ENCODE measurements around the gene RELL2. TPM values are rescaled to one million over a fixed set of nuclear protein-coding genes. Genes with fewer than 3 reads are reported as not detected.

Gene RELL2
- total and polyA plus RNA-seq, 4 donors = 7.3 to 37.3 (median 27.5) TPM

DNA sequence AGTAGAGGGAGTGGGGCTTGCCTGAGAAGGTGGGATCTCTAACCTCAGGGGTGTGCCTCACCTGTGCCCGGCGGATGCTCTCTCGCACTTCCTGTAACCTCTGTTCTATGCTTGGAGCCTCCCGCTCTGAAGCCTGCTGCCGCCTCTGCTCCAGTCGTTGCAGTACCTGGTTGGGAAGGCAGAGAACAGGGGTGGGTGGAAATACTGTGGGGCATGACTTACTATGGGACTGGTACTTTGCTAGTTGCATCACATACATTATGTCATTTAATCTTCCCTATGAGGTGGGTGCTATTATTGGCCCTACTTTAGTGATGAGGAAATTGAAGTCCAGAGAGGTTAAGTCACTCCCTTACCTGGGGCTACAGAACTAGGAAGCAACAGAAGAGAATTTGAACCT is 9.2 kb downstream of the RELL2 start:
- no peak for DNase-seq (ENCODE audit: low read depth in 4 of 6, low spot score in 6 of 6)
- no peaks in the 10 kb centered on the region for H3K9me3 ChIP-seq (ENCODE audit: control insufficient read depth, insufficient read depth, low read length)
- peaks cover 8% of the 10 kb centered on the region for H3K4me1 ChIP-seq (ENCODE audit: control insufficient read depth, insufficient read depth, low read length)
- H3K36me3 ChIP-seq (ENCODE audit: control insufficient read depth, insufficient read depth, low read length) = peaks cover 20% of the 10 kb centered on the region
- H3K4me3 ChIP-seq (ENCODE audit: low read depth, low read length) = no peak overlapping the region
- no peaks in the 10 kb centered on the region for H3K27me3 ChIP-seq (ENCODE audit: control insufficient read depth, insufficient read depth, low read length)
- WGBS (ENCODE audit: insufficient coverage) = 100% methylated on average over 4 of the region's 6 CpGs
- no peak overlapping the region for H3K27ac ChIP-seq (ENCODE audit: low read depth, low read length)

DNA sequence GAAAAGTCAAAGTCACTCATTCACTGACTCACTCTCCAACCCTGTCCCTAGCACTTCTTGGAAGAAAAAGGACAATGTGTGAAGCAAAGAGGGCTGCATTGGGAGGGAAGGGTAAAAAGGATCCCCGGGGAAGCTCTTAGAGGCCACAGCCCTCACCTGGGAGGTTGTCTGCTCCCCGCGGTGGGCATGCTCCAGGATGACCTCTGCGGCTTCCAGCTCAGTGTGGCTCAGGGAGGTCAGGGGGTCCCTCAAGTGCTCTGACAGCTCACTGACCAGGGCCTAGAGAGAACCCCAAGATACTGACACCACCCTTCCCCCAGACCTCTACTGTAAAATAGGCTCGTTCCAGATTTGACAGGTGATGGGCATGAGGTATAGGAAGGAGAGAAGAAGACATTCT is 10.4 kb downstream of the RELL2 start:
- no peaks in the 10 kb centered on the region for H3K27me3 ChIP-seq (ENCODE audit: control insufficient read depth, insufficient read depth, low read length)
- H3K9me3 ChIP-seq (ENCODE audit: control insufficient read depth, insufficient read depth, low read length) = no peaks in the 10 kb centered on the region
- H3K36me3 ChIP-seq (ENCODE audit: control insufficient read depth, insufficient read depth, low read length) = peaks cover 16% of the 10 kb centered on the region
- H3K4me3 ChIP-seq (ENCODE audit: low read depth, low read length) = no peak overlapping the region
- H3K4me1 ChIP-seq (ENCODE audit: control insufficient read depth, insufficient read depth, low read length) = peaks cover 16% of the 10 kb centered on the region
- H3K27ac ChIP-seq (ENCODE audit: low read depth, low read length) = no peak overlapping the region
- no peak for DNase-seq (ENCODE audit: low read depth in 4 of 6, low spot score in 6 of 6)
- WGBS (ENCODE audit: insufficient coverage) = 94% methylated on average over 4 of the region's 5 CpGs

DNA sequence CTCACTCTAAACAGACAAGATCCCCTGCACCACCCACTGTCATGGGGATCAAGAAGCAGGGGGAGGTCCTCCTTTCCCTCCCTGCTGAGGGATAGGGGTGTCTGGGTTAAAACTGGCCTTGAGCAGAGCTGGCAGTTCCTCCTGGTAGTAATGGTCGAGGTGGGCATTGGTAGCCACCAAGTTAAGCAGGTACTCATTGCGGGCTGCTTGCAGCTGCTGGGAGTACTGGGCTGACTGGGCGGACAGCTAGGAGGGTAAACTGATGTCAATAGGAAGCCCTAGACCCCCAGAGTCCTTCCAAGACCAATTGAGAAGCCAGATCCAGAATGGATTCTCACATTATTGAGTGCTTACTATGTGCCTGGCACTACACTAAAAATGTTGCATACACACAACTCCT is 11.1 kb downstream of the RELL2 start:
- Histone ChIP-seq H3K36me3 (ENCODE audit: control insufficient read depth, insufficient read depth, low read length) (peaks cover 16% of the 10 kb centered on the region), H3K4me3 (ENCODE audit: low read depth, low read length) (no peak overlapping the region), H3K27ac (ENCODE audit: low read depth, low read length) (no peak overlapping the region), H3K27me3 (ENCODE audit: control insufficient read depth, insufficient read depth, low read length) (no peaks in the 10 kb centered on the region), H3K9me3 (ENCODE audit: control insufficient read depth, insufficient read depth, low read length) (no peaks in the 10 kb centered on the region), H3K4me1 (ENCODE audit: control insufficient read depth, insufficient read depth, low read length) (peaks cover 16% of the 10 kb centered on the region)
- WGBS (ENCODE audit: insufficient coverage) = 88% methylated on average over 3 of the region's 3 CpGs
- DNase-seq (ENCODE audit: low read depth in 4 of 6, low spot score in 6 of 6) = no peak

DNA sequence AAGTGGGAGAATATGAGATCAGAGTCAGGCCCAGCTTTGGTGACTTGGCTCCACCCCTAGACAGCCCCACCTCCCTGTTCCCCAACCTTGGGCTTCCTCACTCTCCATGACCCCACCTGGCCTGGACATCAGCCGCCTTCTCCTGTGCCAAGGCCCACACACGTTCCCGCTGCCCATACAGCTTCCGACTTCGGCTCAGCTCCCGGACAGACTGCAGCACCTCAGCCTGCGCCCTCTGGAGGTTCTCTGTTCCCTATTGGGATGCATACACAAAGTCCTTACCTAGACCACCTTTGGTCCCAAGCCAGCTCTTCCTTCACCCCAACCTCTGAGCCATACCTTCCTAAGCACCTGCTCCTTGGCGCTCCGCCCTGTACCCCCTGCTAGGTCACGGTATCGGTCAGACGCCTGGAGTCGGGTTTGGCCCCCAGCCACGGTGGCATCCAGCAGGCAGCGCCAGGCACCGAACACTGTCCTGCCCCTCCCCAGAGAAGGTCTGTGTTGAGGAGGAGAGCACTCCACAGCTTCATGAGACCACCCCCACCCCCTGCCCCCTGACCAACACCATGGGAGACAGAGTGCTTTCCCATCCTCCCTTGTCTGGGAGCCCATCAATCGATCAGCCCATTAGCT is 12.4 kb downstream of the RELL2 start:
- Histone ChIP-seq H3K27me3 (ENCODE audit: control insufficient read depth, insufficient read depth, low read length) (no peaks in the 10 kb centered on the region), H3K36me3 (ENCODE audit: control insufficient read depth, insufficient read depth, low read length) (peaks cover 13% of the 10 kb centered on the region), H3K27ac (ENCODE audit: low read depth, low read length) (no peak overlapping the region), H3K4me1 (ENCODE audit: control insufficient read depth, insufficient read depth, low read length) (peaks cover 16% of the 10 kb centered on the region), H3K9me3 (ENCODE audit: control insufficient read depth, insufficient read depth, low read length) (no peaks in the 10 kb centered on the region), H3K4me3 (ENCODE audit: low read depth, low read length) (no peak overlapping the region)
- no peak for DNase-seq (ENCODE audit: low read depth in 4 of 6, low spot score in 6 of 6)
- WGBS (ENCODE audit: insufficient coverage) = 90% methylated on average over 10 of the region's 17 CpGs

DNA sequence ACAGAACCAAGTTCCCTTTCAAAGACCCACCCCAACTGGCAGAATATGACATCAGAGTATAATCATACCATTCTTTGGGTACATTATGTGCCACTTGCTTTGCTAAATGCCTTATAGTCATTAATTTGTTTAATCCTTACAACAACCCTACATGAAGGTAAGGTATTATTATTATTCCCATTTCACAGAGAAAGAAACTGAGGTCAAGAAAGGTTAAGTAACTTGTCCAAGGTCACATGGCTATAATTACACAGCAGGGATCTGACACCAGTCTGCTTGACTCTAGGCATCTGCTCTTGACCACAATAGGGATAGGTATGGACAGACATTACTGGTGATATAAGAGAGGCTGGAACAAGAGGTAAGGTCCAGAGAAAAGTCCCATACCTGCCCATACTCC is 13.2 kb downstream of the RELL2 start:
- peaks cover 6% of the 10 kb centered on the region for H3K36me3 ChIP-seq (ENCODE audit: control insufficient read depth, insufficient read depth, low read length)
- H3K27ac ChIP-seq (ENCODE audit: low read depth, low read length) = no peak overlapping the region
- no peak for DNase-seq (ENCODE audit: low read depth in 4 of 6, low spot score in 6 of 6)
- H3K27me3 ChIP-seq (ENCODE audit: control insufficient read depth, insufficient read depth, low read length) = no peaks in the 10 kb centered on the region
- no peak overlapping the region for H3K4me3 ChIP-seq (ENCODE audit: low read depth, low read length)
- no peaks in the 10 kb centered on the region for H3K9me3 ChIP-seq (ENCODE audit: control insufficient read depth, insufficient read depth, low read length)
- H3K4me1 ChIP-seq (ENCODE audit: control insufficient read depth, insufficient read depth, low read length) = peaks cover 16% of the 10 kb centered on the region

DNA sequence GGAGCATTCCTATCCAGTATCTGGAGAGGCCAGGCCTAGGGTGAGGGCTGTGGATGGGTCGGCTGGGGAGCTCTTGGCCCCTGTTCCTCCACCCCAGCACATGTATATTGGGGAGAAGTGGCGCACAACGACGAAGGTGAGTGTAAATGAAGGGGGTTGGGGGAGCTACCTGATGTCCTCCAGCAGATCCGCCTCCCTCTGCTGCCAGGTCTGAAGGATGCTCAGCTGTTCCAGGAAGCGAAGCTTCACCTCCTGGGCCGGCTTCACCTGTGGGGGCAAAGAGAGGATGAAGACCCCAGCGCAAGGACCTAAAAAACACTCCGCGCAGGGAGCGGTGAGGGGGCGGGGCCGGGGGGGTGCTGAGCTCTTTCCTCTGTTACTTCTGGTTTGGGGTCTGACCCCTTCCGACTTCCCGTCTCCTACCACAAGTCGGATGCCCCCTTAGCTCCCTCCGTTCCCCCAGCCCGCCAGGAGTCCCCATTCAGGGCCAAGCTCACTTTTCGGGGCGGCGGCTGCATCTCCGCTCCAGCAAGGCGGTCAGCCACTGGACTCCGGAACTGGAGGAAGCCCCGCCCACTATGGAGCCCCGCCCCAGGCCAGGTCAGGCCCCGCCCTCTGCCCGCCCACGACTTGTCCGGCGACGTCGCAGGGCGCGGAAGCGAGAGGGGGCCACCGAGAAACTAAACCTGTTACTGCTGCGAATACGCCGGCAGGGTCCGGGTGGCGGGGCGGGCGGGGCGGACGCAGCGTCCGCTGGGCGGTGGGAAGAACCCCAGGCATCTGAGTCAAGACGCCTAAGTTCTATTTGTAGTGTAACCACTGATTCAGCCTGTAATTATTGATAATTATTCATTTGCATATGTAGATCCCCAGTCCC is 14.3 kb downstream of the RELL2 start, which contains the start of gene FCHSD1:
Gene FCHSD1, minus strand, starts transcription at position 568 of the 877 bp plus-strand sequence. Its CDS starts 50 bp downstream, at position 518.
- H3K27ac ChIP-seq (ENCODE audit: low read depth, low read length) = no peak within 1 kb of the TSS
- WGBS (ENCODE audit: insufficient coverage) = 2% methylated on average over 48 of the region's 50 CpGs
- H3K36me3 ChIP-seq (ENCODE audit: control insufficient read depth, insufficient read depth, low read length) = peaks cover 11% of the 10 kb centered on the region
- peaks cover 16% of the 10 kb centered on the region for H3K4me1 ChIP-seq (ENCODE audit: control insufficient read depth, insufficient read depth, low read length)
- peak in 2 of 6 donors; percentile 82 for DNase-seq (ENCODE audit: low read depth in 4 of 6, low spot score in 6 of 6)
- peak within 1 kb of the TSS; percentile 55 for H3K4me3 ChIP-seq (ENCODE audit: low read depth, low read length)
- H3K9me3 ChIP-seq (ENCODE audit: control insufficient read depth, insufficient read depth, low read length) = no peaks in the 10 kb centered on the region
- no peaks in the 10 kb centered on the region for H3K27me3 ChIP-seq (ENCODE audit: control insufficient read depth, insufficient read depth, low read length)

DNA sequence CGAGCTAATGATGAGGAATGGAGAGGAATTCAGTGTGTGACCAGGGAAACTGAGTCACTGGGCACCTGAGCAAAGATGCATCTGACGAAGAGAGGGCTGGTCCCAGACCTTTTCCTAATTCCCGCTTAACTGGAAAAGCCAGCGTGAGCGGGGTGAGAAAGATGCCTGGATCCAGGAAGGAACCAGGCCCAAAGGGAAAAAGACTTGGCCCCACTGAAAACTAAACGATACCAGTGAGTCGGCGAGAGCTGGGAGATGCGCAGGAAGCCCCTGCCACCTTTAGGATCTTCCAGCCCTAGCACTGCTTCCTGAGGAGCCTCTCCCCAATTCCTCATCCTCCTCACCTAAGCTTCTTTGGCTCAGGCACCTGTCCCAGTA is 14.9 kb downstream of the RELL2 start:
- H3K36me3 ChIP-seq (ENCODE audit: control insufficient read depth, insufficient read depth, low read length) = peaks cover 15% of the 10 kb centered on the region
- H3K4me3 ChIP-seq (ENCODE audit: low read depth, low read length) = peak overlapping the region; percentile 55
- 52% methylated on average over 8 of the region's 9 CpGs for WGBS (ENCODE audit: insufficient coverage)
- H3K4me1 ChIP-seq (ENCODE audit: control insufficient read depth, insufficient read depth, low read length) = peaks cover 16% of the 10 kb centered on the region
- no peaks in the 10 kb centered on the region for H3K9me3 ChIP-seq (ENCODE audit: control insufficient read depth, insufficient read depth, low read length)
- DNase-seq (ENCODE audit: low read depth in 4 of 6, low spot score in 6 of 6) = no peak
- no peaks in the 10 kb centered on the region for H3K27me3 ChIP-seq (ENCODE audit: control insufficient read depth, insufficient read depth, low read length)
- H3K27ac ChIP-seq (ENCODE audit: low read depth, low read length) = no peak overlapping the region

DNA sequence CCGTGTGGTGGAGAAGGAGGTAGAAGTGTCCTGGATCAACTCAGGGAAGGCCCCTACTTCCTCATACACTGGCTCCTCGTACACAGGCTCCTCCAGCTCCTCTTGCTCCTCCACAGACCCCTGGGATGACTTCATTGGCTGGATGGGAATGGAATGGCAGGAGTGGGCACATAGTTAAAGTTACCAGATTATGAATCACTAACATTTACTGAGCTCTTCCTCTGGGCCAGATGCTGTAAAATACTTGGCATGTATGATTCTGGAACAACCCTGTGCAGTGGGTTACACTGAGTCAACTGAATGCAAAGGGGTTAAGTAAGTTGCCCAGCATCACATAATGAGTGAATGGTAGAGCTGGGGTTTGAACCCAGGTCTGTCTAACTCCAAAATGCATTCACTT is 17.5 kb downstream of the RELL2 start:
- no peak for DNase-seq (ENCODE audit: low read depth in 4 of 6, low spot score in 6 of 6)
- Histone ChIP-seq H3K27ac (ENCODE audit: low read depth, low read length) (no peak overlapping the region), H3K36me3 (ENCODE audit: control insufficient read depth, insufficient read depth, low read length) (peaks cover 12% of the 10 kb centered on the region), H3K4me1 (ENCODE audit: control insufficient read depth, insufficient read depth, low read length) (peaks cover 16% of the 10 kb centered on the region), H3K9me3 (ENCODE audit: control insufficient read depth, insufficient read depth, low read length) (no peaks in the 10 kb centered on the region), H3K27me3 (ENCODE audit: control insufficient read depth, insufficient read depth, low read length) (no peaks in the 10 kb centered on the region), H3K4me3 (ENCODE audit: low read depth, low read length) (no peak overlapping the region)
- WGBS (ENCODE audit: insufficient coverage) = no CpG with 5 or more reads among the region's 2 CpGs

DNA sequence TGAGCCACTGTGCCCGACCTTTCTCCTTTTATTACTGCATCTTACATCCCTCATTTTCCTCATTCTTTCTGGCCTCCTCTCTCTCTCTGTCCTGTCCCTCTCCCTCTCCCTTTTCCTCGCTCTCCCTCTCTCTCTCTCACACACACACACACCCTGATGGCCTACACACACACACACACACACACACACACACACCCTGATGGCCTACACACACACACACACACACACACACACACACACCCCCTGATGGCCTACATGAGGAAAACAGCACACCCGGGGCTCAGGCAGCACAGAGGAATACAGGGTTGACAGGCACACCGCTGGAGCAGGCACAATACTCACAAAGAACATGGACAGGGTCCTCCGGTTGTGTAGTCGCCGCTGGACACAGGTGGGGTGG is 18.2 kb downstream of the RELL2 start:
- peaks cover 9% of the 10 kb centered on the region for H3K36me3 ChIP-seq (ENCODE audit: control insufficient read depth, insufficient read depth, low read length)

DNA sequence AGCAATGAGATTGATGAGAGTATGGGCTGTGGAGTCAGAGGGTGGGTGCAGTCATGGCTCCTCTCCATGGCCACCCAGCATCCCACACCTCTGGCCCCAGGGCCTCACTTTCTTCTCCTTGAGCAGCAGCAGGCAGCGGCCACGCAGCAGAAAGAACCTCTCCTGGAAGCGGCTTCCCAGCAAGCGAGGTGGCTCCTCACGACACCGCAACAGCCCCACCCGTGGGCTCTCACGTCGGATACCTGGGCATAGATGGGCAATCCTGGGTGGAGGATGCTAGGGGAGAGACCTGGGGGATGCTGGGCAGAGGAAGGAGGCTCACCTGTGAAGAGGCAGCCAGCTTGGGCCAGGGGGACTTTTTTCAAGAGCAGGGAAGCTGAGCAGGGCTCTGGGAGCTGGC is 19.6 kb downstream of the RELL2 start:
- H3K36me3 ChIP-seq (ENCODE audit: control insufficient read depth, insufficient read depth, low read length) = peaks cover 9% of the 10 kb centered on the region
- WGBS (ENCODE audit: insufficient coverage) = 94% methylated on average over 7 of the region's 9 CpGs
- H3K4me3 ChIP-seq (ENCODE audit: low read depth, low read length) = no peak overlapping the region

More for the DNA sequence above, 18.2 kb downstream of the RELL2 start:
- Histone ChIP-seq H3K27ac (ENCODE audit: low read depth, low read length) (no peak overlapping the region), H3K27me3 (ENCODE audit: control insufficient read depth, insufficient read depth, low read length) (no peaks in the 10 kb centered on the region), H3K4me3 (ENCODE audit: low read depth, low read length) (no peak overlapping the region), H3K9me3 (ENCODE audit: control insufficient read depth, insufficient read depth, low read length) (no peaks in the 10 kb centered on the region), H3K4me1 (ENCODE audit: control insufficient read depth, insufficient read depth, low read length) (peaks cover 16% of the 10 kb centered on the region)
- no peak for DNase-seq (ENCODE audit: low read depth in 4 of 6, low spot score in 6 of 6)
- 93% methylated on average over 6 of the region's 7 CpGs for WGBS (ENCODE audit: insufficient coverage)

More for the DNA sequence above, 19.6 kb downstream of the RELL2 start:
- Histone ChIP-seq H3K4me1 (ENCODE audit: control insufficient read depth, insufficient read depth, low read length) (peaks cover 5% of the 10 kb centered on the region), H3K27ac (ENCODE audit: low read depth, low read length) (no peak overlapping the region), H3K27me3 (ENCODE audit: control insufficient read depth, insufficient read depth, low read length) (no peaks in the 10 kb centered on the region), H3K9me3 (ENCODE audit: control insufficient read depth, insufficient read depth, low read length) (no peaks in the 10 kb centered on the region)
- no peak for DNase-seq (ENCODE audit: low read depth in 4 of 6, low spot score in 6 of 6)

Data from spinal cord (tissue), 10 donors.